ENCODE data around the gene KCNA2. TPM values are rescaled to one million over a fixed set of nuclear protein-coding genes. Genes with fewer than 3 reads are reported as not detected.
A peak's percentile ranks its signal among the peaks of the same experiment; 100 is the strongest.

Gene KCNA2
- total and polyA plus RNA-seq, 2 of the 13 experiments (the other 11 are each of a cell fraction or from before 2014, with no cell fraction given) = not detected

GRCh38 chr1:110606657-110607535, 738 bp upstream of the KCNA2 start (continued):
- TF ChIP-seq ZNF687 (CRISPR knock-in tag; IDR thresholded peaks at IDR 0.05) (0 out of 2 replicates have a peak, but pooled peaks have one; percentile 6), EZH2 (conservative IDR thresholded peaks at IDR 0.05; ENCODE audit: low read depth, low read length) (peak; percentile 96)

GRCh38 chr1:110605446-110605845, 712 bp downstream of the KCNA2 start:
- Histone ChIP-seq H3K9me3 (ENCODE audit: low read length) (no peaks in the 10 kb centered on the region), H3K4me2 (ENCODE audit: low read depth, low read length) (no peak overlapping the region), H3K27me3 (ENCODE audit: control insufficient read depth in 1 of 2, insufficient read depth in 2 of 2, low read length in 2 of 2) (peaks cover 12 to 78% of the 10 kb centered on the region in 2 experiments), H3K36me3 (replicated peaks in 1 of 2; ENCODE audit: control insufficient read depth in 1 of 2, insufficient read depth in 2 of 2, low read length in 2 of 2) (no peaks in the 10 kb centered on the region), H3K9ac (ENCODE audit: insufficient read depth, low read depth, low read length) (no peak overlapping the region), H3K27ac (ENCODE audit: extremely low read length, insufficient read depth, low read length) (no peak overlapping the region), H3K4me1 (ENCODE audit: insufficient read depth, low read length) (no peaks in the 10 kb centered on the region; the same call in 1 of the 2 replicates), H3K4me3 (replicated peaks in 1 of 3; ENCODE audit: insufficient read depth in 1 of 3, low read depth in 2 of 3, low read length in 3 of 3) (no peak overlapping the region), H2AFZ (ENCODE audit: low read length) (no peak overlapping the region), H3K79me2 (ENCODE audit: insufficient read depth, low read length) (no peaks in the 10 kb centered on the region), H4K20me1 (ENCODE audit: insufficient read depth, low read length) (no peaks in the 10 kb centered on the region)
- in situ Hi-C loops (cut with HindIII; ENCODE audit: extremely low pct_ligation_motif_present, low pct_unique_long_range_greater_than_20kb) = no loop called here
- ATAC-seq = no peak
- TF ChIP-seq JUN (CRISPR knock-in tag; IDR thresholded peaks at IDR 0.05) (no peak), MAFK (conservative IDR thresholded peaks at IDR 0.05 in 1 of 2, IDR thresholded peaks at IDR 0.05 in 1 of 2; ENCODE audit: low read length in 2 of 2) (0 out of 4 replicates have a peak, but pooled peaks of 1 of the 2 experiments have one; percentile 7)
- no TSS peak for BruUV-seq (replicated peaks)
- FAIRE-seq = no peak
- ChIA-PET POLR2A (no interaction called here), CTCF (ENCODE audit: low intra/inter-chr PET ratio, low total read pairs) (no interaction called here)
- 36% methylated on average over 6 of the region's 6 CpGs for WGBS (ENCODE audit: low lambda C conversion rate)
- intact Hi-C loops (cut with micrococcal nuclease; ENCODE audit: unreplicated experiment) = no loop called here
- no peak for DNase-seq (ENCODE audit: low spot score)
